GM18867 (cell line): ENCODE measurements around the gene SPTBN2.
"Not testable (repeated sequence)": the region's sequence is repeated elsewhere in the genome, so short reads cannot be mapped to it uniquely, and the experiment has no call there.

Experiments used
- ATAC-seq: cut with Tn5 transposase; IDR thresholded peaks from one replicate; pipeline ENCODE4 v1.9.1; 2021; ENCODE audit warnings: mild to moderate bottlenecking, moderate library complexity; ENCODE audit not compliant: unreplicated experiment

SPTBN2 gene

DNA sequence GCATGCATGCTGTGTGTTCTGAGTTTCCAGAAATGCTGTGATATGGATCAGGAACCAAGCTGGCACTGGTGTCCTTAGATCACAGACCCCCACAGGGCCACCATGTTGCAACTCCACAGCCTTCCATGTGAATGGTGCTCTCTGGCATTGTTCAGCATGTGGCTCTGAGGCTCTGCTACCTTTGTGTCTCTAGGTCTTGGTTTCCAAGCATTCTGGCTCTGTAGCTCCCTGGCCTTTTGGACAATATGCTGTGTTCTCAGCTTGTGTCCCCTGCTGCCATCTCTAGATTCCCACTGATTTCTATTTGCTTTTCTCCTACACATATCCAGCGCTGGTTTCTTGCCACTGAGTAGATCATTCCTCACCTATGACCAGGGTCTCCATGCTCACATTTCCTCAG lies 3.9 kb downstream of the SPTBN2 start:
- no peak for ATAC-seq

DNA sequence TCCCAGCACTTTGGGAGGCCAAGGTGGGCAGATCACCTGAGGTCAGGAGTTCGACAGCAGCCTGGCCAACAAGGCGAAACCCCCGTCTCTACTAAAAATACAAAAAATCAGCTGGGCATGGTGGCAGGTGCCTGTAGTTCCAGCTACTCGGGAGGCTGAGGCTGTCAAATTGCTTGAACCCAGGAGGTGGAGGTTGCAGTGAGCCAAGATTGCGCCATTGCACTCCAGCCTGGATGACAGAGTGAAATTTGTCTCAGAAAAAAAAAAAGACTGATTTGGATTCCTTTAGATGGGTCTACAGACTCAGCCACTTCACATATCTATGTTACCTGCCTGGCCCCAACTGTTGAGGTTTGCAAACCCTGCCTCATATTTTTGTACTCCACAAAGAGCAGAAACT lies 4.8 kb downstream of the SPTBN2 start:
- ATAC-seq = not testable (repeated sequence)

DNA sequence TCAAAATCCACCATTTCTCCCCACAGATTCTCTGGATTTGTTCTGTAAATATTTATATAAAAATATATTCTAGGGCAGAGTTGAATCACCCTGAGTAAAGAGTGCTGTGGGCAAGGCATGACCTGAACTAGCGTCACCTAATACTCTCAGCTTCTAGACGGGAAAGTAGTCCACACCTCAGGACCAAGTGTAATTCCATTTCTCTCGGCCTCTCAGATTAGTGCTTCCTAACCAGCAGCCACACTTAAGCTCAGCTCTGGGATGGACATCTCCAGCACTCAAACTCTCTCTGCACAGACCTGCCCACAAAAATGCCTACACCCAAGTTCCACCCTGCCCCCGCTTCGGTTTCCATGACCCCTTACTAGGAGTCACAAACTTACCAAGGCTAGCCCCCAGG lies 5.3 kb downstream of the SPTBN2 start:
- ATAC-seq = no peak

DNA sequence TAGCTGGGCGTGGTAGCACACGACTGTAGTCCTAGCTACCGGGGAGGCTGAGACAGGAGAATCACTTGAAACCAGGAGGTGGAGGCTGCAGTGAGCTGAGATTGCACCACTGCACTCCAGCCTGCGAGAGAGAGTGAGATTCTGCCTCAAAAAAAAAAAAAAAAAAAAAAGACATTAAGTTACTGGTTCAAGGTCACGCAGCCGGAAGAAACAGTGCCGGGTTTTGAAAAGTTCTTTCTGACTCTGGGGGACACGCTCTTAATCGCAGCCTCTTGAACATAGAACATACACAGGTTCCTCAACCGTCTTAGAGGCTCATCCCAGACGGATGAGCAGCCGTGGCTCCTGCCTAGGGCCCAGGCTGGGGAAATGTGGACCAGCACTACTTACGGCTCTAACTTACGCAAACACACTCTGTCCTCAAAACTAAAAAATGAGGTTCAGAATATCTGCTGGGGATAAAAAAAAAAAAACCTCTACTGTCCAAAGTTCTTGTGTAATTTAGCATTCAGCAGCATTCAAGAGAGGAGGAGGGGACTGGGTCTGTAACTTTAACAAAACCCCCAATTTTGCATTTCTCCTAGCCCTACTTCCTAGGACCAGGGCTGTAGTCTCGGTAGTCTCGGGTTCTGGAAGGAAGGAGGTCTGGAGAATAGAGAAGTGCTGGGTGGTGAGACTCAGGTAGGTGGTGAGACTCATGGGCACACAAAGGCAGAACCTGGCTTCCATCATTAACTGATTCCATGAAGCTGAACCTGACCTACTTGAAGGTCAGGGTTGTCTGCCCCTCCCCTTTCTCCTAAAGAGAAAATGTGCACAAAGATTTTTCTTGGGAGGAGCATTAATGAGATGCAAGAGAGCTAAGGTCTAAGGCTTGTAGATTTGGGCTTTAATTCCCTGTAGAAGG lies 6.0 kb downstream of the SPTBN2 start:
- no peak for ATAC-seq

DNA sequence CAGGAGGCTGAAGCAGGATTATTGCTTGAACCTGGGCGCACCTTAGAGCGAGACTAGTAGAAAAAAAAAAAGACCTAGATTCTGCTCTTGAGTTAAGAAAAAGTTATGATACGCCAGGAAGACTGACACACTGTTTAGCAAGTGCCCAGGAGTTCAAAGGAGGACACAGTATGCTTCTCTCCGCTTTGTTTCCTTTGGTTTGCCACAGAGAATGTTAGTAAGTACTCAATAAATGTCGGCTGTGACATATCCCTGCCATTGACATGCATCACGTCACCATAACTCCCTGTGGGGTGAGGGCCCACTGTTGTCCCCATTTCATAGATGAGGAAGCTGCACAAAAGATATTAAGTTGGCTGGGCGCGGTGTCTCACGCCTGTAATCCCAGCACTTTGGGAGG lies 7.1 kb downstream of the SPTBN2 start:
- ATAC-seq = no peak

DNA sequence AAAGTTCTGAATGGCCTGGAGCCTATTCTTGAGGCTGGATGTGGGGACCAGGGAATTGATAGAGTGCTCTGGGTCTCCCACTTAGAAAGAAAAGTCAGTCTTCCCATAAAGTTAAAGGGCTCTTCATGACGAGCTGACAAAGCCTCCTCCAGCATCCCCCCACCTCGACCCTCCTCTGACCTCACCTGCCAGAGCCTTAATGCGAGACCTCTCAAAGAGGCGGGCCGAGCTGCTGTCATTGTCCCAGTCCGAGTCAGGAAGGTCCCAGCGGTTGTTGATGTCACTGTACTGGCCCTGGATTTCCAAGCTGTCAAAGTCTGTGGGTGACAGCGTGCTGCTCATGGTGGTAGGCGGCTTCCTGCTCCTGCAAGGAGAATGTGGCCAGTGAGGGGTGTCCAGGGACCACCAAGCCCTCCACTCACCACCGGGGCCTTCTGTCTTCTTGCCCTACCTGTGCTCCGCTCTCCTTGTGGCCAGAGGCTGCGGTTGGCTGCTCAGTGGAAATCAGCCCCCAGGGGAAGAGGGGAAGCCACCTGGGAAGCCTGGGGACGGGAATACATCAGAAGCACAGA lies 8.0 kb downstream of the SPTBN2 start:
- no peak for ATAC-seq

DNA sequence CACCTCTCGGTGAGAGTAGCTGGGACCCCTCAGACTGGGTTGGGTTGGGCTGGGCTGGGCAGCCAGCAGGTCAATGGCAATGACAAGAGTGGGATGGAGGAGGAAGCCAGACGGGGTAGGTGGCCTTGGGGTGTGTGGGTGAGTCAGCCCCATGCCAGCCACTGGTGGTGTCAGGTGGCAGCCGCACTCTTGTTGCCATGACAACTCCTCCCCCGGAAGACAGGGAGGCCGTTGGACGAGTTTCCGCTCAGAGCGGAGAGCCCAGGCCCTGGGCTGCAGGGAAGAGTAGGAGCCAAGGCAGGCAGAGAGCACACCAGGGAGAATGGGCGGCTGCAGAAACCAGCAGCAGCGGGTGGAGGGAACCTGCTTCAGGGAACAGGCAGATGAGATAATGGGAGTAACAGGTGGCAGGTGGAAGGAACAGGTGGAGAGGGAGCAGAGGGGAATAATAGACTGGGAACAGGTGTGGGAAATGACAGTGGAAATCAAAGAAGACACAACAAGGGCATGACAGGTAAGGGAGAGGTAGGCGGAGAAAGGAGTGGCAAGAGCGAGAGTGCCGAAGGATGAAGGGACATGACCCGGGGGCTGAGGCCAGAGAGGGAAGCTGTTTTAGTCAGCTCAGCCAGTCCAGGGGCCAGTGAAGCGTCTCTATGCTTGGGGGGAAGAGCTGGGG lies 8.7 kb downstream of the SPTBN2 start:
- ATAC-seq = no peak

DNA sequence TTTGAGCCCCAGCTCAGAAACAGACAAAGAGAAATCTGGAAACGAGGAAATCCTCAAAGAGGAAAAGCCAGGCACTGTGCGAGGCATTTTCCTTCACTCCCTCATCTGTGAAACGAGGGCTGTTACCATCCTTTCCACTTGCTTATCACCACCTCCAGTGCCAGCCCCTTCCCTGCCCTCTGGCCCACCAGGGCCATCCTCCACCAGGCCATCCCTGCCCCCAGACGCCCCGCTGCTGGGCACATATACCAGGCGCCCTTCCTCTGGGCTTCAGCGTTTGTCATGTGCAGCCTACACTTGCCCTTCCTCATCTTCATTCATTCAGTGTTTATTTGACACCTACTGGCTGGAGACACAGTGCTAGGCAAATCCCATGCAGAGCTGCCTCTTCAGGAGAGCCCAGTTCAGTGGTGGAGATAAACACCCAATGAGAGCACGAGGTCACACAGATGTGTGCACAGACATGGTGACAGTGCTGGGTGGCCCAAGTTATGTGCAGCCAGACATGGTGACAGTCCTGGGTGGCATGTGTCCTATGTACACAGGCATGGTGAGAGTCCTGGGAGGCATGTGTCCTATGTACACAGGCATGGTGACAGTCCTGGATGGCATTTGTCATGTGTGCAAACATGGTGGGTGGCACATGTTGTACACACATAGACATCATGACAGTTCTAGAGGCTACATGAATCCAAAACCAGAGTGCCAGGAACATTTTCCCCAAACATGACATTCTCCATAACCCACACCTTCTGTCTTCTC lies 9.7 kb downstream of the SPTBN2 start:
- no peak for ATAC-seq

DNA sequence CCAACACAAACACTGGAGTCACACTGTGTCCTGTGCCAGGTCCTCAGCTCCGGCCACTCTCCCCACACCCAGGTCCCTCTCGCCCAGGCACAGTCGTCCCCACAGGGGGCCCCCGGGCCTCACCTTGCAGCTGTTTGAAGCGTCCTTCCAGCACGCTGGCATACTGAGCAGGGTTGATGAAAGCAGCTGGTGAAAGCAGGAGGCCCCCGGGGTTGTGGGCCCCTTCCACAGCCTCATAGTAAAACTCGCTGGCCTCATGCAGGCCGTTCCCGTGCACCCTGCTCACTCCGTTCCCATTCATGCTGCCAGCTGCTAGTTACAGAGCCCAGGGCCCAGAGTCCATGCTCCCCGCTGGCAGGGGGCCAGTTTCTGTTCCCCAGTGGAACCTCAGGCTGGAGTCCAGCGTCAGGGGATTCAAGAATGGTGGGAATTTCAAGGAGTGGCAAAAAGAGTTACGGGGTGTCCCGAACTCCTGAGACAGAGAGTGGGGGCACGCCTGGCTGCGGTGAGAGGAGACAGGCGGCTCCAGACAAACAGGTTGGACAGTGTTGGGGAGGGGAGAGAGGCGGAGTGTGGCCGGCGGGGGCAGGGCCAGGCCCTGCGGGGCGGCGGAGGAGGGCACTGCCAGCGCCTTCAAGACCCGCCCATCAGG lies 10.6 kb downstream of the SPTBN2 start:
- no peak for ATAC-seq

DNA sequence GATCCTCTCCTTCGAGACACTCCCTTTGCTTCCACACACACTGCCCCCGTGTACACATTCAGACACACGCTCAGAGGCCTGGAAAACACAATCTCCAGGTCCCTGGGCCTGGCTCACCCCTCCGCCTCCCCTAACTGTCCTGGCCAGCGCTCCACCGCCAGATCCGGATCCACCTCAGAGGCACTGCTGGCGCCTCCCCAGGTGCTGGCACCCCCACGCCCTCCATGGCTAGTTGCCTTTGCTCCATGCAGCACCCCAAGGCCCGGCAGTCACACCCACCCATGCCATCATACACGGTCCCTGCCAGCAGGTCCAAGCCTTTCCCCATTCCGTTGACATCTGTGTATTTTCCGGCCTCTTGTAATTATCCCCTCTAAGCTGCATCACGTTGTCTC lies 11.1 kb downstream of the SPTBN2 start:
- no peak for ATAC-seq

DNA sequence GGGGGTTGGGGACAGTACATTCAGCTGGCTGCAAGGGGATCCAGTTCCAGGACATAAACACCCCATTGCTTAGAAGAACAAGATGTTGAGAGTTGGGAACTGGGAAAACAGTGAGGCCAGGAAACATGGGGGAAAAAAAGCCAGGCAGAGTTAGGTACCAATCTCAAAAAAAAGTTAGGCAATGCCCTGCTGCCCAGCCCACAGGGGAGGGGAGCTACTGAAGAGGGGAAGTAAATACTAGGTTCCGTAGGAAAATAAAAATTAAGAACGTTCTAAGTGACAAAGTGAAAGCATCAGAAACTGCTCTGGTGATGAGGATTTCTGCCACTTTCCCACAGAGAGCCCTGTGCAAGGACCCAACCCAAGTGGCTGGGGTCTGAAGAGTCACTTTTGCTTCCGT lies 12.0 kb downstream of the SPTBN2 start:
- no peak for ATAC-seq

DNA sequence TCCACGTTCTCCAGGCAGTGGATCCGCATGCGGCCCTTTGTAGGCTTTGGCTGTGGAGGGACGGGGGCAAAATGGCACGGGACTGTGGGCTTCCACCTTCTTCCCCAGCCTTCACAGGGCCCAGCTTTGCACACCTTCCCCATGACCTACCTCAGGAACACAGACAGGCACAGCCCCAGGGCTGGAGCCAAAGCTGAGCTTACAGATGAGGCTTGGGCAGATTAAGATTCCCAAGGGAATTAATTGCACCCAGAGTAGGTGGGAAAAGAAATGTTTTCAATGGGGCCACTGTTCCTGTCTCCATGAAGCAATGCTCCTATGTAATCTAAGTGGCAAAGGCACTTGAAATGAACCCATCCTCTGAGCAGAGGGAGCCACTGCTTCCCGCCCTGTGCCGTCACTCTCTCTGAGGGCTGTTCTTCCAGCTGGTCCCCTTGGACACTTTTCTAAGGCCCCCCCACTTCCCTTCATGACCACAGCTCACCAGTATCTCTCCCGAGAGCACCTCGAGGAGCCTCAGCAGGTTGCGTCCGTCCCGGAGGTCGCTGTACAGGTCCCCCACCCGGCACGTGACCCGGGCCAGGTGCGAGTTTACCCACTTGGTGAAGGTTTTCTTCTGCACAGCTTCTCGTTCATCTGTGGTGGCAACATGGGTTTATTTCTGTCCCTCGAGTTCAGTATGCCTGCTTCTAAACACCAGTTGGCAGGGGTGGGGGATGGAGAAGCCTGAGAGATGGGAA lies 13.5 kb downstream of the SPTBN2 start:
- no peak for ATAC-seq

DNA sequence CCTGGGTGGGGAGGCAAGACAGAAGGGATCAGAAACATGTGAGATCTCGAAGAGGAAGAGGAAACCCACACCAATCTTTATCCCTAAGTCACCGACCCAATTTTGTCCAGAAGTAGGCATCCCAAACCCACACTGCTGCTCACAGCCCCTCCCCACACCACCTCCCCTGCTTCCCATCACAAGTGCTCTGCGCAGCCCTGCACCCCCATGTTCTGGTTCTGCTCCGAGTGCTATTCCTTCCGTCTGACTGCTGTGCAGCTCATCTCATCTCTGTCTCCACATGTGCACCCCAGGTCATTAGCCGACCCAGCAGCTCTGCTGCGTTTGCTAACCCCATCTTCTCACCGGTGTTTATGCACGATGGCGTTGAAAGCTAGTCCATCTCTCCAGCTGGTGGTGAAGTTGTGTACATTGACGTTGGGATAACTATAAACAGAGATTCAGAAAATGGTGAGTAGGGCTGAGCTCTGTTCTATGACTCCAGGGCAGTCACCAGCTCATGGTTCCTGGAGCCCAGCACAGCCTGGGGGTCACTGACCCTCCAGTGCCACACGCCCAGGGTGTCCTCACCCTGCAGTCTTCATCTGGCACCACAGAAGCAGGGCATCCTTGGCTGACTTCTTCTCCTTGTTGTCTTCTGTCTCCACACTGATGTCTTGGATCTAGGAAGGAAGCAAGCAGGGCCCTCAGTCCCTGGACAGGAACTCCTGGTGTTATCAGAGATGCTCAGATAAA lies 15.1 kb downstream of the SPTBN2 start:
- ATAC-seq = no peak

DNA sequence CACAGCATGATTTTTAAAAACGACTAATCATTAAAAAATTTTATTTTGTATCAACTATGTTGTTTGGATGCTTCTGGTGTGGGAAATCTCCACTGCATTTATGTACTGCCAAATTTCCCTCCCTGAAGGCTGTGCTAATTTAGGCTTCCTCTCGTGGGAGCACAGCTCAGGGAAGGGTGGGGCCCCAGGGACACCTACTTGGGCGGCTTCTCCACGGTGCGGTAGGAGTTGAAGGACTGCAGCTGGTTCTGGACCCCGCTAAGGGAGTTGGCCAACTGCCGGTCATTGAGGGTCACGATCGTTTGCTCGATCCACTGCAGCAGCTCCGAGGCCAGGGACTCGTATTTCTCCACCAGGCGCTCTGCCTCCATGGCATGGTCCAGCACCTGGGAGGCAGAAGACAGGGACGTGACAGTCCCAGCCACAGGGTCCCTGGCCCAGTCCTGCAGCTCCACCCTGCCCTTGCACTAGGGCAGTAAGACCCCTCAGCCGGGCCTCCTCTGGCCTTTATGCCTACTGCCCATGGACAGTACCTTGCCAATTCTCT lies 18.6 kb downstream of the SPTBN2 start:
- ATAC-seq = no peak

DNA sequence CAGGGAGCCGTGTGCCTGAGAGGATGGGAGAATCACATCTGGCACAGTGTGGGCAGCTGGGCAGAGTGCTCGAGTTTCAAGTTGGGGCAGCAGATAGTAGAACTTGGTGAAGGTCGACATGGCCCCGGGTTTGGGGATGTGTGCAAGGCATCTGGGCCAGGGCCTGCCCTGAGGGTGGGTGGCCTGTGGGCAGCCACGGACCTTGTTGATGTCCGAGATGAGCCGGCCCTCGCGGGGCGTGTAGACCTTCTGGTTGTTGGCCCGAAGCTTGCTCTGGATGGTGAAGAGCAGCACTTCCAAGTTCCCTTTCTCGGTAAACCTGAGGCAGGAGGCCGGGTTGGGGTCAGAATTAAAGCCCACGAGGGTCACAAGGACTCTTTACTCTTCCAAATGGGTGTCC lies 20.3 kb downstream of the SPTBN2 start:
- ATAC-seq = no peak

DNA sequence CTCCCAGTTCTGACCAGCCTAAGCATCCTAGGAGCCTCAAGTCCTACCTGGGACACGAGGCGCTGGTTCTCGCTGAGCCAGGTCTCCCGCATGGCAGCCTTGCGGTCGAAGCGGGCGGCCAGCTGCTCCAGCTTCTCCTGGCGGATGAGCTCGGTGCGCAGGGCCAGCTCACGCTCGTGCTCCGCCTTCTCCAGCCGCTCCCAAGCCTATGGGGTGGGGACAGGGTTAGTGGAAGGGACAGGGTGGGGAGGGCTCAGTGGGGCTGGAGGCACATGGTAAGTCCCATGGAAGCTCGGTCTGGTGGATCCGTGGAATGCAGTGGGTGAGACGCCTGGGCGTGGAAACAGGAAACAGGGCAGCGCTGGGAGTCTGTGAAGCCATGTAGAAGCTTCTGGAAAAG lies 20.9 kb downstream of the SPTBN2 start:
- no peak for ATAC-seq

DNA sequence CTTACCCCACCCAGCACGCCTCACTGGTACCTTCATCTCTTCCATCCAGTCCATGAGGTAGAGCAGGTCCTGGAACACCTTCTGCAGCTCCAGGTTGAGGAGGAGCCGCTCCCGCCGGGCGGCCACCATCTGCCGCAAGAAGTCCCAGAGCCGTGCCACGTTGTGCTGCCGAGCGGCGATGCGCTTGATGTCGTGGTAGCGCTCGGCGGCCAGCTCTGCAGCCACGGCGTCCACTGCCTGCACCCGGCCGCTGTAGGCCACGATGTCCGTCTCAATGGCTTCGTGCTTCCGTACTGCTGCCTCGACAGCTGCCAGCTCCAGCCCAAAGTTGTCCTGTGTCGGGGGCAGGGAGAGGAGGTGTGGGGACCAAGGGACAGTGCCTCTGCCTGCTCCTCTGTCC lies 21.5 kb downstream of the SPTBN2 start:
- no peak for ATAC-seq

DNA sequence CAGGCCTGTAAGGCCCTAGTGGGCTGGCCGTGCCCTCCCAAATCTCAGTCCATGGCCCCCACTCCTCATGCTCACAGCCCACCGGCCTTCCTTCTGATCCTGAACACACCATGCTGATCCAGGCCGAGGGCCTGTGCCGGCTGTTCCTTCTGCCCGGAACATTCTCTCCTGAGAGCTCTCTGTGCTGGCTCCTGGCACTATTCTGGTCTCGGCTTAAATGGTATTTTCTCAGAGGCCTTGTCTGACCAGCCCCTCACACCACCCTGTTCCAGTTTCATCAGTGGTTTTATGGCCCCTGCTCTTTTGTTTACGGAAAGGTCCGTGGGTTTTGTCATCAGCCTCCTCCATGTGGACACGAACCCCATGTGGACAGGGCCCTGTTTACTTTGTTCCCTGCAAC lies 22.0 kb downstream of the SPTBN2 start:
- no peak for ATAC-seq
